HEK293T (cell line): ENCODE data around the gene NELFE.
"Not testable (repeated sequence)": the region's sequence is repeated elsewhere in the genome, so short reads cannot be mapped to it uniquely, and the experiment has no call there.

ENCODE experiments used
- ARNT ChIP-seq: fragments of 450-650 bp; IDR thresholded peaks from 2 replicates; pipeline ENCODE4 v1.6.1; 2017; ENCODE audit warnings: mild to moderate bottlenecking
- BHLHE40 ChIP-seq: fragments of 450-650 bp; IDR thresholded peaks from 2 replicates; pipeline ENCODE4 v1.6.1; 2016; ENCODE audit warnings: mild to moderate bottlenecking, moderate library complexity, borderline replicate concordance
- CTBP1 ChIP-seq: fragments of 450-650 bp; IDR thresholded peaks from 2 replicates; pipeline ENCODE4 v1.6.1; 2016; ENCODE audit warnings: borderline replicate concordance
- ELF4 ChIP-seq: fragments of 450-650 bp; IDR thresholded peaks from 2 replicates; pipeline ENCODE4 v1.6.1; 2017; ENCODE audit warnings: antibody characterized with exemption
- FOXA1 ChIP-seq: fragments of 450-650 bp; IDR thresholded peaks from 2 replicates; pipeline ENCODE4 v1.6.1; 2016; ENCODE audit warnings: mild to moderate bottlenecking
- FOXM1 ChIP-seq: fragments of 450-650 bp; IDR thresholded peaks from 2 replicates; pipeline ENCODE4 v1.6.1; 2017; ENCODE audit warnings: mild to moderate bottlenecking, borderline replicate concordance
- HDGF ChIP-seq: fragments of 450-650 bp; IDR thresholded peaks from 2 replicates; pipeline ENCODE4 v1.6.1; 2017; ENCODE audit warnings: antibody characterized with exemption, borderline replicate concordance
- L3MBTL2 ChIP-seq: fragments of 450-650 bp; conservative IDR thresholded peaks from 2 replicates; pipeline ENCODE4 v1.6.1; 2016; ENCODE audit warnings: mild to moderate bottlenecking
- LEF1 ChIP-seq: fragments of 450-650 bp; IDR thresholded peaks from 2 replicates; pipeline ENCODE4 v1.6.1; 2017; ENCODE audit warnings: mild to moderate bottlenecking, borderline replicate concordance
- NFRKB ChIP-seq: fragments of 450-650 bp; IDR thresholded peaks from 2 replicates; pipeline ENCODE4 v1.6.1; 2016; ENCODE audit warnings: mild to moderate bottlenecking, moderate library complexity
- SP1 ChIP-seq: fragments of 450-650 bp; IDR thresholded peaks from 2 replicates; pipeline ENCODE4 v1.6.1; 2017
- TARDBP ChIP-seq: fragments of 450-650 bp; IDR thresholded peaks from 2 replicates; pipeline ENCODE4 v1.6.1; 2016
- ZNF384 ChIP-seq: fragments of 450-650 bp; IDR thresholded peaks from 2 replicates; pipeline ENCODE4 v1.6.1; 2016

DNA sequence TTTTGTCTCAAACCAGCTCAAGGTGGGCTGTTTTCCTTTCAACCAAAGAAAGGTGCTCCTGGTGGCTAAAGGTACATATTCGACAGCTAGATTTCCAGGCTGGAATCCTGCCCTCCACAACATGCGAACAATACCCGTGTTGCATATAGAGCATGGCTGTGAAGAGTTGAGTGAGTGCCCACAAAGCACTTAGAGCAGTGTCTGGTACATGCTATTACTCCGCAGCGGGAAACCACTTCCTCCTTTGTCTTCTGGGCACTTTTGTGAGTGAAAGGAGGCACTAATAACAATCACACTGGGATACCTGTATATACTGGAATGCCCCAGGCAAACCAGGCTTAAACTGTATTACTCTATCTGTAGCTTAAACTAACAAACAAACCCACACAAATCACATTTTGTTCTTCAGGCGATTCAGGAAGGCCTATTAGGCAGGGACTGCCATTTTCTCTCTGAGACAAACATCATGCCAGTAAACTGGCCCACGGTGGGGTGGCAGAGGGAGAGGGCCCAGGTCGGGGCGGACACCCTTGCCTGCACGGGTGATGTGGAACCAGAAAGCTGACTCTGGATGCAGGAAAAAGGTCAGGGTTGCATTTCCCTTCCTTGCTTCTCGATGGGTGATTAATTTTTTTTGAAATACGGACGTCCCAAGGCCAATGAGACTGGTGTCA, 46.2 kb upstream of the NELFE start:
- not testable (repeated sequence) for TF ChIP-seq L3MBTL2, FOXM1, ZNF384, ELF4, ARNT, NFRKB, FOXA1, TARDBP, SP1, BHLHE40, CTBP1, LEF1, HDGF
